Activated naive CD4-positive, alpha-beta T cell treated with anti-CD3 and anti-CD28 coated beads, Interleukin-2, amount 10 ng/mL, durations not matched to agents 5 hours and 36 hours (primary cell): Measurements from ENCODE around the gene KMT2A. TPM values are rescaled to one million over a fixed set of nuclear protein-coding genes. Genes with fewer than 3 reads are reported as not detected.

Experiments
- total RNA-seq, 2 experiments: library from RNA; stranded (reverse); gene quantifications; one replicate each; pipeline ENCODE4 v1.2.3, GENCODE V29; 2021

The KMT2A gene
- 10 to 100 TPM; 91.6 to 92.8 TPM for total RNA-seq

DNA sequence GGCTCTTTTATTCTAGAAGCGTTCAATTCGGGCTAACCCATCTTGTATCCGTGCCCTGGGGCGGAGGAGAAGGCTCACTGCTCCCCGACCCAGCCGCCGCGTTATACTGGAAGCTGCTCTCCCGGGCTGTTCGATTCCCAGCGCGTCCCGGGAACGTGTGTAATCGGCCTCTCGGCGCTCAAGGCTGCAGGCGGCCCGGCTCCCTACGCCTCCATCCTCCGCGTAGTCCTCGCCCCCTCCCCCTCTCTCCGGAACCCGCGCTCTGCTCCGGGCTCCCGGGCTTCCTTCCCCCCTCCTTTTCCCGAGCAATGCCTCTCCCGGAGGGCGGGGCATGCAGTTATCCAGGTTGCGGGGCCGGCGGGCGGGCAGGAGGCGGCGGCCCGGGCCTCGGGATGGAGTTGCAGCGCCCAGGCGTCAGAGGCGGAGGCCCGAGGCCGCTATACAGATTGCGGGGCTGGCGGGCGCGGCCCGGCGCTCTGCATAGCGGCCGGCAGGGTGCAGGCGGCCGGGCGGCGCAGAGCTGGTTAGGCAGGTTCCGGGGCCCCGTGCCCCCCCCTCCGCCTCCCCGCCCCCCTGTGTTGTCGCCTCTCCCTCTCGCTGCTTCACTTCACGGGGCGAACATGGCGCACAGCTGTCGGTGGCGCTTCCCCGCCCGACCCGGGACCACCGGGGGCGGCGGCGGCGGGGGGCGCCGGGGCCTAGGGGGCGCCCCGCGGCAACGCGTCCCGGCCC lies at the start of gene KMT2A:
TSS of gene KMT2A (plus strand) at position 600 of the 732 bp plus-strand sequence. CDS start at position 621, 21 bp downstream.

DNA sequence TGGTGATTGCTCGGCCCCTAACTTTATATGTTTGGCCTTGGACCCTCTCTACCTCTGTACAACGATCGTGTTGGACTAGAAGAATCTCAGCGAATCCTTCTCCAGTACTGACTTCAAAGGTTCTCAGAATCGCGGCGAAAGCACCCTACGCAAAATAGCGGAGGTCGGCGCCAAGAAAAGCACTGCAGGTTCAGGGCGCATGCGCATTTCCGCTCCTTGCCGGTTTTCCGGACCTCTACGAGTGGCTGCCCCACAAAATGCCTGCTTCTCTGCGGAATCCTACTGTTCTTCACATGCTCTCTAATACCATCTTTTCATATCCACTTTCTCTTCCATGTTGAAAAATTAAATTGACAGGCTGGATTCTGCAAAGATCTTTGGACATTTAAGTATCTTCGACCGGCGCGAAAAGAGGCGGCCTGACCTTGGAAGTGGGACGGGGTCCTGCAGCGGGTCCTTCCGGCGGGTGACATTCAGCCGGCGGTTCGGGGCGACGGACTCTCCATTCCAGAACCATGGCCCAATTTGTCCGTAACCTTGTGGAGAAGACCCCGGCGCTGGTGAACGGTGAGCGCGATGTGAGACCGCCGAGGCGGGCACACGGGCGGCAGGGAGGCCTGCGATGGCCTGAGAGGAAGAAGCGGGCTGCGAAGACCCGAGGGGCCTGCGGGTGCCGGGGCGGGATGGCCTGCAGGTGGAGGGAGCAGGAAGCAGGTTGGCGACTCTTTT lies 35.0 kb upstream of the KMT2A start, which contains the start of gene ATP5MG:
TSS of gene ATP5MG (plus strand) at position 456 of the 729 bp plus-strand sequence. CDS start at position 516, 60 bp downstream.

DNA sequence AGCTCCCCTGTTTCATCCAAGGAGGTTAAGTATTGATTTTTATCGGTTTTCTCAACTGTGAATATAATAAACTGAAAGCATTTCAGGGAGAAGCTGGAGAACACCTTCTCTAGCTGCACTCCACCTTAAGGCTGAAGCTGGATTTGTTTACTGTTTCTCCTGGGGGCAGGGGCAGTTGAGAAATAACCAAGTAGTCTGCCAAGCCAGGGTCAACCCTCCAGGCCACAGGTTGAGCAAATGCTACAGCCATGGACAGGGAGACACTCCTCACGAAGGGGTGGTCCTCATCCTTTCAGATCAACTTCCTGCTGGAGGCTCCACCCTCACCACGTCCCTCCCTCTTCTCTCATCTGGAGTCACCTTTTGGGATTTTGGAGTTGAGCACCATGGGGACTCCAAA lies 90.8 kb downstream of the KMT2A start, which contains the start of gene TTC36:
TSS of gene TTC36 (plus strand) at position 366 of the 400 bp plus-strand sequence. CDS start at position 387, 21 bp downstream.

DNA sequence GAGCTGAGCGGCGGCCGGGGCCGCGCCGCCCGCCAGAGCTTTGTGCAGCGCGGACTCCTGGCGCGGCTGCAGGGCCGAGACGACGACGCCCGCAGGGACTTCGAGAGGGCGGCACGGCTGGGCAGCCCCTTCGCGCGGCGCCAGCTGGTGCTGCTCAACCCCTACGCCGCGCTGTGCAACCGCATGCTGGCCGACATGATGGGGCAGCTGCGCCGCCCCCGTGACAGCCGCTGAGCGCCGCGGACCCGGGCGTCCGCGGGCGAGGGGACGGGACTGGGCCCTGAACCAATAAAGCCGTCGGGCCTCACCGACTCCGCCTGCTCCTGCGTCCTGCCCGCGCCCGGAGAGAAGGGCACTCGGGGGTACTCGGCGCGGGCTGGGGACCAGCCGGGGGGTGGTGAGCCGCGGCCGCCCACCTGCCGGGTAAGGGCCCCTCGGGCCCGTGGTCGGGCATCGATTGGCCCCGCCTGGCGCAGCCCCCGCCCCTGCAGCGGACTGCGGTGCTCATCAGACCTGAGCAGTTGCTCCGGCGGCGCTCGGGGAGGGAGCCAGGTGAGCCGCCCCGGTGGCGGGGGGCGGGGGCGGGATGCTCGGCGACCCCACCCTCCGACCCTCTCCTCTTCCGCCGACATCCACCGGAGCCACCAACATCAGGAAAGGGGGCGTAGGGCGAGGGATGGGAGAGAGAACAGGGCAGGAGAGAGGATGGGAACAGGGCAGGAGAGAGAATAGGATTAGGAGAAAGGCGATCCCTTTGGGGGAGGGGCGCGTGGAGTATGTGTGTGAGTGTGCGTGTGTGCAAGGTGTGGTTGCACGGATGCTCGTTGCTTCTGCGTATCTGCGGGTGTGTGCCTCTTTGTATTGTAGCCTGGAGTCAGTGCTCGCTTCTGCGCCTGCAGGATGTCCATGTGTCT lies 94.6 kb downstream of the KMT2A start, which contains the start of gene TMEM25:
TSS of gene TMEM25 (plus strand) at position 510 of the 914 bp plus-strand sequence. CDS start 610 bp downstream, outside the sequence.

DNA sequence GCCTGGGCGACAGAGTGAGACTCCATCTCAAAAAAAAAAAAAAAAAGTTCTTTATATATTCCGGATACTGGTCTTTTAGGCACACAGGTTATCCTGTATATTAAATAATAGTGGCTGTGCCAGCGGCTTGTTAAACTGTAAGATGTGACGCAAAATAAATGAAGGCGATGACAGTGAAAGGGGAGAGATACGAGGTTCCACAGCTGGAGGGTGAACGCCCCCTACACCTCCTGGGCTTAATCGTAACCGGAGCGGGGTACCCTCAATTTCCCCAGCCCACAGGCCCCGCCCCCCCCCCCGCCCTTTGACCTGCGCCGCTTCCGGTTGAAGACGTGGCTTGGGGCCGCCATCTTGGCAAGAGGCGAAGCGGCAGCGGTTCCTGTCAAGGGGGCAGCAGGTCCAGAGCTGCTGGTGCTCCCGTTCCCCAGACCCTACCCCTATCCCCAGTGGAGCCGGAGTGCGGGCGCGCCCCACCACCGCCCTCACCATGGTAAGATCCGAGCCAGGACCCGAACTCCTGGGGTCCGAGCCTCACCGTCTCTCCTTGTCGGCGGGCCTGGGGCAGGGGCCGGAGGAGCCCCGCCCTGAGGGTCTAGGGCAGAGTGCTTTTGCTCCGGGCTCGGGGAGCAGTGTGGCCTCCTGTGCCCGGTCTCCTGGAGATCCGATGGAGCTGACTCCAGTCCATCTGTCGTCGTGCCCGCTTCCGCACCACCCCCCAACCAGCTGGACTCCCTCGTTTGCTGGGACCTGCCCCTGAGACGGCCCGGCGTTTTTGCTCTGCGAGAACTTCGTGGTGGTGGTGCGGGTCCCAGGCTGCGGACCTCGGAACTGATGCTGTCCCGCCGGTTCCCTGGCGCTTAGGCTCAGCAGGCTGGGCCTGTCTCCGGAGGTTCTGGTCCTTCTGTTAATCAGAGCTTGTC lies 136.0 kb downstream of the KMT2A start, which contains the start of gene ARCN1:
TSS of gene ARCN1 (plus strand) at position 349 of the 920 bp plus-strand sequence. CDS start at position 488, 139 bp downstream.

Other genes with a start within 250 kb of the KMT2A start
- 10 to 100 TPM; 74.3 to 76.2 TPM for gene JAML, start 211.5 kb upstream of the KMT2A start, total RNA-seq
- gene MPZL3, start 184.1 kb upstream of the KMT2A start, total RNA-seq: 10 to 100 TPM; 13.0 to 13.7 TPM
- gene MPZL2, start 172.2 kb upstream of the KMT2A start, total RNA-seq: 1 to 10 TPM; 4.8 to 5.2 TPM
- gene CD3E, start 131.8 kb upstream of the KMT2A start, total RNA-seq: 100 to 1,000 TPM; 618 to 632 TPM
- 100 to 1,000 TPM; 462 to 471 TPM for gene CD3D, start 93.8 kb upstream of the KMT2A start, total RNA-seq
- 100 to 1,000 TPM; 201 to 212 TPM for gene CD3G, start 92.1 kb upstream of the KMT2A start, total RNA-seq
- gene UBE4A, start 76.9 kb upstream of the KMT2A start, total RNA-seq: 10 to 100 TPM; 40.2 to 40.6 TPM
- 100 to 1,000 TPM; 286 to 294 TPM for gene ATP5MG, start 34.9 kb upstream of the KMT2A start, total RNA-seq
- under 1 TPM; 0.55 to 0.83 TPM for gene TTC36, start 91.0 kb downstream of the KMT2A start, total RNA-seq
- 10 to 100 TPM; 11.3 to 12.1 TPM for gene TMEM25, start 94.7 kb downstream of the KMT2A start, total RNA-seq
- gene IFT46, start 129.4 kb downstream of the KMT2A start, total RNA-seq: 1 to 10 TPM; 9.6 to 9.9 TPM
- gene ARCN1, start 135.9 kb downstream of the KMT2A start, total RNA-seq: 100 to 1,000 TPM; 112 to 117 TPM
- gene PHLDB1, start 171.1 kb downstream of the KMT2A start, total RNA-seq: under 1 TPM; 0.26 to 0.43 TPM
- gene TREH, start 243.2 kb downstream of the KMT2A start, total RNA-seq: not detected